ENCODE data around the gene ENDOG. TPM values are rescaled to one million over a fixed set of nuclear protein-coding genes. Genes with fewer than 3 reads are reported as not detected.
"Not testable (repeated sequence)": the region's sequence is repeated elsewhere in the genome, so short reads cannot be mapped to it uniquely, and the experiment has no call there.

ENDOG gene
- total RNA-seq, 3 donors from 2014 or later = 25.6 to 39.7 (median 25.8) TPM

- H3K4me3 ChIP-seq = no peak overlapping the region
- no peaks in the 10 kb centered on the region for H3K9me3 ChIP-seq
- H3K4me1 ChIP-seq = no peaks in the 10 kb centered on the region
- H3K36me3 ChIP-seq = no peaks in the 10 kb centered on the region
- no peaks in the 10 kb centered on the region for H3K27me3 ChIP-seq
- H3K27ac ChIP-seq = no peak overlapping the region
- intact Hi-C loops (cut with DNase I; ENCODE audit: low total_unique reads) = no loop called here
- no peak for DNase-seq (ENCODE audit: low spot score in 2 of 2)
- TF ChIP-seq POLR2AphosphoS5 (IDR thresholded peaks at IDR 0.05) = no peak
- TF ChIP-seq POLR2A (IDR thresholded peaks at IDR 0.05) = no peak
- TF ChIP-seq CTCF (IDR thresholded peaks at IDR 0.05) = no peak
Measured at GRCh38 chr9:128846680-128847030, 28.4 kb downstream of the ENDOG start.

GRCh38 chr9:128847803-128848202 lies 29.5 kb downstream of the ENDOG start:
- Histone ChIP-seq H3K4me3 (no peak overlapping the region), H3K9me3 (no peaks in the 10 kb centered on the region), H3K27me3 (no peaks in the 10 kb centered on the region), H3K27ac (no peak overlapping the region), H3K36me3 (no peaks in the 10 kb centered on the region), H3K4me1 (no peaks in the 10 kb centered on the region)
- intact Hi-C loops (cut with DNase I; ENCODE audit: low total_unique reads) = no loop called here
- TF ChIP-seq POLR2AphosphoS5 (IDR thresholded peaks at IDR 0.05) (no peak), CTCF (IDR thresholded peaks at IDR 0.05) (no peak), POLR2A (IDR thresholded peaks at IDR 0.05) (no peak)
- no peak for DNase-seq (ENCODE audit: low spot score in 2 of 2)

- H3K9me3 ChIP-seq; H3K27ac ChIP-seq; H3K27me3 ChIP-seq; intact Hi-C loops (cut with DNase I; ENCODE audit: low total_unique reads); H3K4me3 ChIP-seq; H3K36me3 ChIP-seq; H3K4me1 ChIP-seq; DNase-seq (ENCODE audit: low spot score in 2 of 2): not testable (repeated sequence)
Measured at GRCh38 chr9:128851024-128851423, 32.7 kb downstream of the ENDOG start.

- H3K27me3 ChIP-seq; H3K27ac ChIP-seq; H3K36me3 ChIP-seq; H3K4me1 ChIP-seq; H3K9me3 ChIP-seq; H3K4me3 ChIP-seq; intact Hi-C loops (cut with DNase I; ENCODE audit: low total_unique reads): not testable (repeated sequence)
- DNase-seq (ENCODE audit: low spot score in 2 of 2) = peak in 1 of 2 donors; percentile 38
- TF ChIP-seq CTCF (IDR thresholded peaks at IDR 0.05) = peak in 2 of 3 donors; percentile 75 to 76
Measured at GRCh38 chr9:128851779-128852600, 33.7 kb downstream of the ENDOG start.

GRCh38 chr9:128852646-128853045 lies 34.3 kb downstream of the ENDOG start:
- H3K9me3 ChIP-seq; H3K4me1 ChIP-seq; H3K27me3 ChIP-seq; H3K27ac ChIP-seq; intact Hi-C loops (cut with DNase I; ENCODE audit: low total_unique reads); DNase-seq (ENCODE audit: low spot score in 2 of 2); H3K4me3 ChIP-seq; H3K36me3 ChIP-seq: not testable (repeated sequence)

GRCh38 chr9:128854454-128854853 lies 36.2 kb downstream of the ENDOG start:
- DNase-seq (ENCODE audit: low spot score in 2 of 2); H3K27ac ChIP-seq; H3K36me3 ChIP-seq; H3K9me3 ChIP-seq; intact Hi-C loops (cut with DNase I; ENCODE audit: low total_unique reads); H3K27me3 ChIP-seq; H3K4me3 ChIP-seq; H3K4me1 ChIP-seq: not testable (repeated sequence)

- H3K4me3 ChIP-seq; H3K9me3 ChIP-seq; H3K27me3 ChIP-seq; intact Hi-C loops (cut with DNase I; ENCODE audit: low total_unique reads); H3K4me1 ChIP-seq; DNase-seq (ENCODE audit: low spot score in 2 of 2); H3K27ac ChIP-seq; H3K36me3 ChIP-seq: not testable (repeated sequence)
Measured at GRCh38 chr9:128858476-128858875, 40.2 kb downstream of the ENDOG start.

All from breast epithelium (tissue), 4 donors.